LNCAP (cell line): ENCODE data around the gene RPL31.

ENCODE experiments used
- CTCF ChIP-seq: fragments of 450-650 bp; IDR thresholded peaks from 2 replicates; pipeline ENCODE4 v1.5.1; 2017; ENCODE audit warnings: mild to moderate bottlenecking

The RPL31 gene

DNA sequence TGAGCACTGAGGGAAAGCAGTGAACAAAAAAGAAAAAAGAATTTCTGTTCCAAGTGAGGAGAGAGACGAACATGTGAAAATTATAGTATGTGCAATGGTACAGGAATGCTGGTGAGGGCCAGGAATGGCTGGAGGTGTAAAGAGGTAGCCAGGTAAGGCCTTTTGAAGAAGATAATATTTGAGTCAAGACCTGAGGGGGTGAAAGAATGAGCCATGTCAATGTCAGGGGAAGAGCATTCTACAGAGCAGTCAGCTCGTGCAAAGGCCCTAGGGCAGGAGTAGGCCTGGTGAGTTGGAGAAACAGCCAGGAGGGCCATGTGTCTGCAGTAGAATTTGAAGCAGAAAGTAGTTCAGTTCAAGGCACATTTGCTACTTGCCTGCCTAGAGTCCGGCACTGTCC lies 12.4 kb upstream of the RPL31 start:
- TF ChIP-seq CTCF, result no peak

GRCh38 chr2:100990166-100990565 lies 11.9 kb upstream of the RPL31 start:
- TF ChIP-seq CTCF, result no peak

DNA sequence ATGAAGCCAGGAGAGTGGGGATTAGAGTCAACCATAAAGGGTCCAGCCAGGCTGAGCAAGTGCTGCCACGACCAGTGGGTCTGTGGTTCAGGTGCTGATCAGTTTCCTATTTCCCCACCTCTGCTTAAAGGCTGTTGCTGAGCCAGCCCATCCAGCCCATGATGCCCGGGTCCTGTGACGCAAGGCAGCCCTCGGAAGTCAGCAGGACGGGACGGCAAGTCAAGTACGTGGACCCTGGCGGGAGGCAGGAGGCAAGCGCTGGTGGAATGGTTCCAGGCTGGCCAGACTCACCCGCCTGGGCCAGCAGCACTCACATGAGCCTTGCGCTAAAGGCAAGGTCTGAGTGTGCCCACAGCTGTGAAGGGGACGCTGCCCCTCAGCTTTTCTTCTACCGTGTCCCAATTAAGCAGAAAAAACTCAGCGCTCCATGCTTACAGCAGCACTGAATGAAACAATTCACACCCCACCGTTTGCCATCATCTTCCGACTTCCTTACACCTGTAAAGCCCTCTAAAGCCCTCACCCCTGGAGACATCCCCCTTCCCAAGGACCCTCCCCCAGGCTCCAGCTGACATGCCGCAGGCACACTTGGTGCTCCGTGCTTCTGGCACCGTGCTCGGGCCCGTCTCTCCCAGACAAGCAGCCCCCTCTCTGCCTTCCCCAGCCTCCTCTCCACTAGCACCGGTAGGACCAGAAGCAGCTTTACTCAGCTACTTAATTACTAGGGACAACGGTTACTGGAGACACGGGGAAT lies 11.3 kb upstream of the RPL31 start:
- no peak for TF ChIP-seq CTCF

DNA sequence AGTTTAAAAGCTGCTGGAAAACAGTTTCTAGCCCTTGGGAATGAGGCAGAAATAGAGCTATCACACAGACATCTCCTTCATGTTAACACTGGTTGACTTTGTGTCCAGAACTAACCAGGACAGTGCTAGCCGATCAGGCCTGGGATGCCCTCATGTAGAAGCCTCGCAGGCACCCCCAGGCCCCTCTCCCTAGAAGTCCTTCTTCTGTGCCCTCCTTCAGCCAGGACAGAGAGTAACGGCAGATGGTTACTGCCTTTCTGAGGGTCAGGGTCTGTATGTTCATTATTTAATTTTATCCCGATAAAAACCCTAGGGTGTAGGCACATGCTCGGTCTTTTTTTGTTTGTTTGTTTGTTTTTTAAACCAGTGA lies 10.7 kb upstream of the RPL31 start:
- TF ChIP-seq CTCF, result no peak

- no peak for TF ChIP-seq CTCF
These were observed 9.8 kb upstream of the RPL31 start for GRCh38 chr2:100992262-100992661.

DNA sequence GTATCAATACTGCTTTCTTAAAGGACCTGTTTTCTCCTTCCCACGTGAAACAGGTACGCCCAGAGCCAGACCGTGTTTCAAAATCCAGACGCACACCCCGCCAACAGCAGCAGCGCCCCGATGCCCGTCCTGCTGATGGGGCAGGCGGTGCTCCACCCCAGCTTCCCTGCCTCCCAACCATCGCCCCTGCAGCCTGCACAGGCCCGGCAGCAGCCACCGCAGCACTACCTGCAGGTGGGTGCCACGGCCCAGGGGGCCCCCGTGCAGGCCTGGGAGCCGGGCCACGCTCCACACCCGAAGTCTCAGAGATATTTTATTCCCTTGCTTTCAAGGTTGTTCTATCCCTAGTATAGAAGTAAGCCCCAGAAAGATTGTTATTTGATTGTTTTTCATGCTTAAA lies 8.8 kb upstream of the RPL31 start:
- TF ChIP-seq CTCF, result no peak

DNA sequence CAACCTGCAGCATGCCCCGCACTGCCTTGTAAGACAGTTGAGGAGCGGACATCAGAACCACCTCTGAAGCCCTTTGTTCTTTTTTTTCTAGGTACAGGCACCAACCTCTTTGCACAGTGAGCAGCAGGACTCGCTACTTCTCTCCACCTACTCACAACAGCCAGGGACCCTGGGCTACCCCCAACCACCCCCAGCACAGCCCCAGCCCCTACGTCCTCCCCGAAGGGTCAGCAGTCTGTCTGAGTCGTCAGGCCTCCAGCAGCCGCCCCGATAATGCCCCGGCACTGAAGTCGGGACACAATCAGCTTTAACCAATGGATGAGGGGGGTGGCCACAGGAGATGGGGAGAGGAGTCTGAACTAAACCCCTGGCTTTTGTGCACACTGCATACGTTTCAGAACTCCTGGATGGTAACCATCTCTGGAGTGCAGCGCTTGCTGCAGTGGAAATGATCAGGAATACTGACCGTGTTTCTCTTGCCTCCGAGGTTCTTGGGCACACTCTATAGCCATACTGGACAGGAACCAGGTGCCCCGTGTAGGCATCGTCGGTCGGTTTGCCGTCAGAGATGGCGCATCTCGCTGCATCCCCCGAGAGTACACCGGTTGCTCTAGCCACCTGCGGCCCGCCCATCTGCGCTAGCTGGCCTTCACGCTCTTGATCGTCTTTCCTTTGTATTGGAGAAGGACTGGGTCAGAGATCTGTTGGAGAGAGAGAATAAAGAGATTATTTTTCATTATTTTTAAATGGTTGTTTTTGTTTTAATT lies 6.6 kb upstream of the RPL31 start:
- TF ChIP-seq CTCF, result no peak
